K562 (cell line): ENCODE measurements around the gene TK1. TPM values are rescaled to one million over a fixed set of nuclear protein-coding genes. Genes with fewer than 3 reads are reported as not detected.
A peak's percentile ranks its signal among the peaks of the same experiment; 100 is the strongest.

ENCODE experiments used
- BHLHE40 ChIP-seq: IDR thresholded peaks from 2 replicates; pipeline ENCODE4 v1.6.1; 2011; ENCODE audit warnings: low read length, improper control_type of control experiment
- CREB3 ChIP-seq: fragments of 450-650 bp; conservative IDR thresholded peaks from 2 replicates; pipeline ENCODE4 v1.6.1; 2016; ENCODE audit warnings: missing genetic modification characterization, low read depth, mild to moderate bottlenecking, missing compliant biosample characterization, moderate library complexity
- DPF2 ChIP-seq: fragments of 450-650 bp; IDR thresholded peaks from 2 replicates; pipeline ENCODE4 v1.6.1; 2016
- ESRRA ChIP-seq: fragments of 450-650 bp; IDR thresholded peaks from 2 replicates; pipeline ENCODE4 v1.6.1; 2014; ENCODE audit warnings: low read depth, mild to moderate bottlenecking, moderate library complexity, borderline replicate concordance
- ETS2 ChIP-seq: IDR thresholded peaks from 2 replicates; pipeline ENCODE4 v1.6.1; 2016; ENCODE audit warnings: borderline replicate concordance, missing genetic modification characterization, mild to moderate bottlenecking, moderate library complexity, missing compliant biosample characterization; ENCODE audit not compliant: poor library complexity, severe bottlenecking
- GABPA ChIP-seq: fragments of 200-800 bp; sonication (Bioruptor generic); conservative IDR thresholded peaks from 2 replicates; pipeline ENCODE4 v1.6.1; 2016; ENCODE audit warnings: low read depth, missing genetic modification characterization, missing compliant biosample characterization
- KAT7 ChIP-seq: sonication (generic); formaldehyde crosslinking; IDR thresholded peaks from 2 replicates; pipeline ENCODE4 v1.8.0; 2022; ENCODE audit warnings: missing genetic modification reagents, mild to moderate bottlenecking, borderline replicate concordance
- MXD1 ChIP-seq: fragments of 250-450 bp; sonication (Bioruptor Pico); IDR thresholded peaks from 2 replicates; pipeline ENCODE4 v1.8.0; 2021; ENCODE audit warnings: borderline replicate concordance, mild to moderate bottlenecking, moderate library complexity; ENCODE audit not compliant: poor library complexity, severe bottlenecking
- MYBL2 ChIP-seq, 2 experiments: fragments of 450-650 bp in 1 of 2; sonication (generic) in 1 of 2; formaldehyde crosslinking in 1 of 2; IDR thresholded peaks; 2 replicates each; pipeline versions ENCODE4 v1.6.1 to v1.8.1; 2017 to 2022; ENCODE audit warnings: borderline replicate concordance in 1 of 2, inconsistent platforms in 1 of 2, low read depth in 1 of 2, mild to moderate bottlenecking in 1 of 2, missing genetic modification reagents in 1 of 2, moderate library complexity in 1 of 2
- NCOR1 ChIP-seq: fragments of 450-650 bp; IDR thresholded peaks from 2 replicates; pipeline ENCODE4 v1.6.1; 2016; ENCODE audit warnings: mild to moderate bottlenecking, moderate library complexity
- NR1H2 ChIP-seq: sonication (generic); formaldehyde crosslinking; IDR thresholded peaks from 2 replicates; pipeline ENCODE4 v1.4.0; 2020; ENCODE audit warnings: mild to moderate bottlenecking, missing genetic modification reagents
- NR2C2 ChIP-seq, 2 experiments: fragments of 200-800 bp in 1 of 2; sonication (Bioruptor generic) in 1 of 2; sonication (generic) in 1 of 2; formaldehyde crosslinking in 1 of 2; IDR thresholded peaks; 2 replicates each; pipeline versions ENCODE4 v1.6.1 to v1.8.0; 2016 to 2022; ENCODE audit warnings: mild to moderate bottlenecking in 1 of 2, missing compliant biosample characterization in 1 of 2, missing genetic modification characterization in 1 of 2, missing genetic modification reagents in 1 of 2
- NR4A1 ChIP-seq, 2 experiments: fragments of 250-450 bp in 1 of 2; fragments of 450-650 bp in 1 of 2; sonication (Bioruptor Pico) in 1 of 2; IDR thresholded peaks; 2 replicates each; pipeline versions ENCODE4 v1.4.0 to v1.6.1; 2016 to 2020; ENCODE audit warnings: mild to moderate bottlenecking in 2 of 2, missing compliant biosample characterization in 1 of 2, missing genetic modification characterization in 1 of 2, moderate library complexity in 1 of 2
- STAT6 ChIP-seq: sonication (generic); formaldehyde crosslinking; IDR thresholded peaks from 2 replicates; pipeline ENCODE4 v1.8.1; 2023; ENCODE audit warnings: mild to moderate bottlenecking, missing genetic modification reagents
- TFE3 ChIP-seq: fragments of 450-650 bp; formaldehyde crosslinking; IDR thresholded peaks from 2 replicates; pipeline ENCODE4 v1.4.0; 2020; ENCODE audit warnings: mild to moderate bottlenecking, mixed read lengths
- U2AF2 ChIP-seq: fragments of 200-400 bp; formaldehyde crosslinking; optimal IDR thresholded peaks from 2 replicates; pipeline ENCODE3; 2017; ENCODE audit warnings: low read depth, mild to moderate bottlenecking, low read length
- ZBTB7A ChIP-seq: IDR thresholded peaks from 2 replicates; pipeline ENCODE4 v1.6.1; 2011; ENCODE audit warnings: low read depth, mild to moderate bottlenecking, low read length, moderate library complexity, borderline replicate concordance; ENCODE audit not compliant: control insufficient read depth
- ZNF551 ChIP-seq: fragments of 250-450 bp; sonication (Bioruptor Pico); IDR thresholded peaks from 2 replicates; pipeline ENCODE4 v1.5.0; 2021; ENCODE audit warnings: mild to moderate bottlenecking, moderate library complexity
- ZNF561 ChIP-seq: fragments of 450-650 bp; formaldehyde crosslinking; conservative IDR thresholded peaks from 2 replicates; pipeline ENCODE4 v1.4.0; 2020; ENCODE audit warnings: mild to moderate bottlenecking, moderate library complexity
- polyA plus RNA-seq, 8 experiments: library from polyadenylated mRNA; depleted of rRNA in 4 of 8; stranded (reverse) in 5 of 8; unstranded in 3 of 8; fragments of >200 nt; fragmentation: Nextera tagmentation in 2 of 8; fragmentation: Illumina TruSeq in 1 of 8; extraction: Ambion mirVana in 2 of 8; extraction: Trizol in 1 of 8; gene quantifications; 2 replicates each; pipeline versions ENCODE4 v1.2.1 to v1.2.3, GENCODE V29; 2011 to 2014; ENCODE audit warnings: inconsistent platforms in 1 of 8, missing spikeins in 1 of 8
- total RNA-seq, 7 experiments: library from RNA; depleted of rRNA in 6 of 7; stranded (reverse); fragments of >200 nt in 6 of 7; fragmentation: Illumina TruSeq in 2 of 7; extraction: Trizol in 2 of 7; gene quantifications; 2 replicates each; pipeline versions ENCODE4 v1.2.1 to v1.2.3, GENCODE V29; 2011 to 2021; ENCODE audit warnings: low replicate concordance in 1 of 7

The TK1 gene
- total and polyA plus RNA-seq, 9 of the 15 experiments (the other 6 are each of a cell fraction or from before 2014, with no cell fraction given), result 8.4 to 280 (median 103) TPM

- peak; percentile 4; the same call in 1 of the 2 replicates for TF ChIP-seq TFE3
- TF ChIP-seq NR1H2, result 0 out of 2 replicates have a peak, but pooled peaks have one; percentile 12
- TF ChIP-seq KAT7 (CRISPR knock-in tag), result 0 out of 2 replicates have a peak, but pooled peaks have one; percentile 51
- TF ChIP-seq MYBL2 (IDR thresholded peaks at IDR 0.05; ENCODE audit: low read depth), result no peak
- TF ChIP-seq MYBL2 (CRISPR knock-in tag; IDR thresholded peaks at IDR 0.05; ENCODE audit: borderline replicate concordance), result no peak
- TF ChIP-seq GABPA (tag), result peak; percentile 60
- TF ChIP-seq ZNF561 (CRISPR knock-in tag), result 0 out of 2 replicates have a peak, but pooled peaks have one; percentile 15
- no peak for TF ChIP-seq NR2C2 (CRISPR knock-in tag; IDR thresholded peaks at IDR 0.05)
- TF ChIP-seq NR2C2 (tag; IDR thresholded peaks at IDR 0.05), result peak; percentile 43; the same call in 1 of the 2 replicates
- no peak for TF ChIP-seq ETS2 (tag)
- TF ChIP-seq ESRRA, result no peak
- no peak for TF ChIP-seq BHLHE40
- peak; percentile 9 for TF ChIP-seq MXD1 (CRISPR knock-in tag)
- TF ChIP-seq ZBTB7A, result peak; percentile 68; the same call in 1 of the 2 replicates
- no peak; the same call in 1 of the 2 replicates for TF ChIP-seq NR4A1 (CRISPR knock-in tag; IDR thresholded peaks at IDR 0.05)
- TF ChIP-seq NR4A1 (tag; IDR thresholded peaks at IDR 0.05), result 0 out of 2 replicates have a peak, but pooled peaks have one; percentile 49
- no peak for TF ChIP-seq STAT6
- TF ChIP-seq NCOR1, result peak; percentile 0; the same call in 1 of the 2 replicates
- TF ChIP-seq DPF2, result 0 out of 2 replicates have a peak, but pooled peaks have one; percentile 8
- peak; percentile 50; the same call in 1 of the 2 replicates for TF ChIP-seq CREB3
- TF ChIP-seq ZNF551 (CRISPR knock-in tag), result no peak
- no peak for TF ChIP-seq U2AF2
These were observed 56.3 kb downstream of the TK1 start, which contains the start of gene TMC8 (continued) for GRCh38 chr17:78130437-78131101.
